Measurements from ENCODE around the gene DEPDC4. TPM values are rescaled to one million over a fixed set of nuclear protein-coding genes. Genes with fewer than 3 reads are reported as not detected.

The DEPDC4 gene
- total and polyA plus RNA-seq, 3 donors from 2014 or later: 5.0 to 8.0 (median 6.7) TPM

DNA sequence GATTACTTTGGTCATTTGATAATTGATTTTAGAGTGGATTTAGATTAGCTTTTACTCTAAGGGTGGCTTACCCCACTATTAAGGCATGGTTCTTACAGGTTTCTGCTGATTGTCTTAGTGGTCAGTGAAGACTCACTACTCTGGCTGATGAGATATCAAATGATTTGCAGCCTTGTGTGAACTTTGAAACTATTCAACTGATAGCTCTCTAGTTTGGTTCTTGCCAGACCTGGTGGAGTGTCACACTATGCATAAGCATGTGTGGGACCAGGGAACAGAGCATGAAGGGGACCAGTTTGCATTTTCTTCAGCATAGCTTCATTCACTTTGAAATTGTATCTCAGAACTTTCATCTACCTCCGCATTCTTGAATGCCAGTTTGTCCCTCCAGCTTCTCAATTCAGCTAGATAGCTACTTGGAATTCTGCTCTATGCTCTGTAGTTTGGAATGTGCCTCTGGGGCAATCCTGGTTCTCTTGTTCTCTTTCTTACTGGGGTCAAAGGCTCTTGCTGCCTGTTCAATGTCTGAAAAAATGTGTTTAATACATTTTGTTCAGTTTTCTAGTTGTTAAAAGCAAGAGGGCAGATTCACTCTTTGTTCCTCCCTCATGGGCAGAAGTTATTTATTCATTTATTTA is 12.8 kb upstream of the DEPDC4 start:
- WGBS, 2 donors: 83 to 94% methylated on average over 1 of the region's 1 CpG

DNA sequence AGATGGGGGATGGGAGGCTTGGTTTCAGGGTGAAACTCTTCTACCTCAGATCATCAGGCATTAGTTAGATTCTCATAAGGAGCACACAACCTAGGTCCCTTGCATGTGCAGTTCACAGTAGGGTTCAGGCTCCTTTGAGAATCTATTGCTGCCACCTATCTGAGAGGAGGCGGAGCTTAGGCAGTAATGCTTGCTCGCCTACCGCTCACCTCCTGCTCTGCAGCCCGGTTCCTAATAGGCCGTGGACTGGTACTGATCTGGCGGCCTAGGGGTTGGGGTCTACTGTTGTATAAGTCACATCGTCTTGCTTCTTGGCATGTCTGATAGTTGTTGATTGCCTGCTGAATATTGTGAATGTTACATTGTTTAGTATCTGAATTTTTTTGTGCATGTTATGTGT is 12.3 kb upstream of the DEPDC4 start:
- no peaks in the 10 kb centered on the region for H3K9me3 ChIP-seq
- whole genome bisulfite sequencing, 2 donors: 86 to 97% methylated on average over 7 of the region's 7 CpGs
- no peak overlapping the region for H3K27ac ChIP-seq
- no peak for TF ChIP-seq POLR2A (IDR thresholded peaks at IDR 0.05)
- TF ChIP-seq, protein P1, sequence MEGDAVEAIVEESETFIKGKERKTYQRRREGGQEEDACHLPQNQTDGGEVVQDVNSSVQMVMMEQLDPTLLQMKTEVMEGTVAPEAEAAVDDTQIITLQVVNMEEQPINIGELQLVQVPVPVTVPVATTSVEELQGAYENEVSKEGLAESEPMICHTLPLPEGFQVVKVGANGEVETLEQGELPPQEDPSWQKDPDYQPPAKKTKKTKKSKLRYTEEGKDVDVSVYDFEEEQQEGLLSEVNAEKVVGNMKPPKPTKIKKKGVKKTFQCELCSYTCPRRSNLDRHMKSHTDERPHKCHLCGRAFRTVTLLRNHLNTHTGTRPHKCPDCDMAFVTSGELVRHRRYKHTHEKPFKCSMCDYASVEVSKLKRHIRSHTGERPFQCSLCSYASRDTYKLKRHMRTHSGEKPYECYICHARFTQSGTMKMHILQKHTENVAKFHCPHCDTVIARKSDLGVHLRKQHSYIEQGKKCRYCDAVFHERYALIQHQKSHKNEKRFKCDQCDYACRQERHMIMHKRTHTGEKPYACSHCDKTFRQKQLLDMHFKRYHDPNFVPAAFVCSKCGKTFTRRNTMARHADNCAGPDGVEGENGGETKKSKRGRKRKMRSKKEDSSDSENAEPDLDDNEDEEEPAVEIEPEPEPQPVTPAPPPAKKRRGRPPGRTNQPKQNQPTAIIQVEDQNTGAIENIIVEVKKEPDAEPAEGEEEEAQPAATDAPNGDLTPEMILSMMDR (IDR thresholded peaks at IDR 0.05): no peak
- DNase-seq: no peak
- H3K4me1 ChIP-seq: no peaks in the 10 kb centered on the region
- H3K27me3 ChIP-seq: no peaks in the 10 kb centered on the region
- intact Hi-C loops (cut with DNase I; ENCODE audit: low total_unique reads): no loop called here
- no peaks in the 10 kb centered on the region for H3K36me3 ChIP-seq (ENCODE audit: low read depth, missing control alignments)
- no peak overlapping the region for H3K4me3 ChIP-seq

More for the DNA sequence above, 12.8 kb upstream of the DEPDC4 start:
- Histone ChIP-seq H3K4me1 (no peaks in the 10 kb centered on the region), H3K36me3 (ENCODE audit: low read depth, missing control alignments) (no peaks in the 10 kb centered on the region), H3K9me3 (no peaks in the 10 kb centered on the region), H3K27ac (no peak overlapping the region), H3K27me3 (no peaks in the 10 kb centered on the region), H3K4me3 (no peak overlapping the region)
- DNase-seq: no peak
- no peak for TF ChIP-seq POLR2A (IDR thresholded peaks at IDR 0.05)
- TF ChIP-seq, protein P1 (IDR thresholded peaks at IDR 0.05): no peak
- intact Hi-C loops (cut with DNase I; ENCODE audit: low total_unique reads): no loop called here

DNA sequence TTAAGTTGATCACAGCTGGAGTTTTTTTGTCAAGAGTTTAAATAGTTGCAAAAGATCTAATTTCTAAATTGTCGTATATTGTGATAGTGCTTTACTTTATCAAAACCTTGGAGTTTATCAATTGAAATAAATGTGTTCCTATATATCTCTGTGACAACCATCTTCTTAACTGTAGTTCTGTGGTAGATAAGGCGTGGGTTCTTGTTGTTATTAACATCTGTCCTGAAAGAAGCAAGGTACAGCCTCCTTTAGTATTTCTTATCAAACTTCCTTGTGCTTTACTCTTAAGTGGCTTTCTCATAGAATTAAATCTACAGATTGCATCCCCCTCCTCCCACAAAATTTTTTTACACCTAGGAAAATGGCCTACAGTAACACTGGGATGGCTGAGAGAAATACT is 7.4 kb upstream of the DEPDC4 start:
- intact Hi-C loops (cut with DNase I; ENCODE audit: low total_unique reads): no loop called here
- Histone ChIP-seq H3K9me3 (no peaks in the 10 kb centered on the region), H3K4me3 (no peak overlapping the region), H3K36me3 (ENCODE audit: low read depth, missing control alignments) (no peaks in the 10 kb centered on the region), H3K27me3 (no peaks in the 10 kb centered on the region), H3K4me1 (no peaks in the 10 kb centered on the region), H3K27ac (no peak overlapping the region)
- DNase-seq: no peak
- WGBS, 2 donors: 70 to 80% methylated on average over 2 of the region's 2 CpGs
- no peak for TF ChIP-seq POLR2A (IDR thresholded peaks at IDR 0.05)
- TF ChIP-seq, protein P1 (IDR thresholded peaks at IDR 0.05): no peak

DNA sequence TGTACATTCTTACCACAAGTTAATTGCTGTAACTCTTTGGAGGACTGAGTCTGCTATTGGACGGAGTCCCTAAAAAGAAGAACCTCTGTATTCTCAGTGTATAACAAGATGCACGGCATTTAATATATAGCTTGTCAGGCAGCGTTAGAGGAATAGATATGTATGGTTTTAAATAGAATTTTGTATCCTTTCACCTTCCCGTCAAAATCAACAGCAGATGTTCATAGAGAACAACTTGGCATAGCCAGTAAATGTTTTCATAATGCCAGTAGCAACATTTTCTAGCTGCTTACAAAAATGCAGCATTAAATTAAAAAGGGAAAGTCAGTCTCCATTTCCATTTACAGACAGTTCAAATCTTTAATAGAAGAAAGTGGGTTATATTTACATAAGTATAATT is 6.9 kb upstream of the DEPDC4 start:
- Histone ChIP-seq H3K36me3 (ENCODE audit: low read depth, missing control alignments) (no peaks in the 10 kb centered on the region), H3K4me3 (no peak overlapping the region), H3K9me3 (no peaks in the 10 kb centered on the region), H3K27ac (no peak overlapping the region), H3K4me1 (no peaks in the 10 kb centered on the region), H3K27me3 (no peaks in the 10 kb centered on the region)
- intact Hi-C loops (cut with DNase I; ENCODE audit: low total_unique reads): no loop called here
- 73 to 83% methylated on average over 4 of the region's 4 CpGs for WGBS, 2 donors
- DNase-seq: no peak
- TF ChIP-seq, protein P1 (IDR thresholded peaks at IDR 0.05): no peak
- no peak for TF ChIP-seq POLR2A (IDR thresholded peaks at IDR 0.05)
